Activated T-helper 2 cell treated with anti-CD3 and anti-CD28 coated beads, Interferon-gamma antibody, Interleukin-2, Interleukin-4, amounts not matched to agents 10 μg/mL and 5 μg/mL and 100 μg/mL, durations not matched to agents 14 hours and 24 hours and 36 hours (primary cell): ENCODE measurements around the gene FAM110D. TPM values are rescaled to one million over a fixed set of nuclear protein-coding genes. Genes with fewer than 3 reads are reported as not detected.

Source experiments
- total RNA-seq: library from RNA; stranded (reverse); gene quantifications from 2 replicates; pipeline ENCODE4 v1.2.3, GENCODE V29; 2022

FAM110D gene
- total RNA-seq, 1 donor from 2014 or later: not detected

Other genes with a start within 250 kb of the FAM110D start
- gene PAFAH2, start 161.0 kb upstream of the FAM110D start, total RNA-seq: 7.3 and 7.7 TPM in 2 replicates
- not detected in 2 replicates for gene EXTL1, start 137.3 kb upstream of the FAM110D start, total RNA-seq
- not detected in 2 replicates for gene SLC30A2, start 113.0 kb upstream of the FAM110D start, total RNA-seq
- gene TRIM63, start 91.4 kb upstream of the FAM110D start, total RNA-seq: not detected in 2 replicates
- gene PDIK1L, start 47.3 kb upstream of the FAM110D start, total RNA-seq: 15.2 and 17.2 TPM in 2 replicates
- gene C1orf232, start 9.9 kb downstream of the FAM110D start, total RNA-seq: not detected in 2 replicates
- 57.5 and 65.0 TPM in 2 replicates for gene ZNF593, start 10.8 kb downstream of the FAM110D start, total RNA-seq
- gene ZNF593OS, start 12.8 kb downstream of the FAM110D start, total RNA-seq: not detected in 2 replicates
- 3.4 TPM in 2 replicates for gene CNKSR1, start 18.4 kb downstream of the FAM110D start, total RNA-seq
- not detected in 2 replicates for gene CATSPER4, start 31.5 kb downstream of the FAM110D start, total RNA-seq
- 39.6 and 39.8 TPM in 2 replicates for gene CEP85, start 75.1 kb downstream of the FAM110D start, total RNA-seq
- gene SH3BGRL3, start 121.0 kb downstream of the FAM110D start, total RNA-seq: 437 TPM in 2 replicates
- 13.1 and 14.2 TPM in 2 replicates for gene UBXN11, start 147.6 kb downstream of the FAM110D start, total RNA-seq
- gene CD52, start 158.9 kb downstream of the FAM110D start, total RNA-seq: 237 and 243 TPM in 2 replicates
- gene CRYBG2, start 195.1 kb downstream of the FAM110D start, total RNA-seq: 0.32 and 0.98 TPM in 2 replicates
- gene ZNF683, start 213.7 kb downstream of the FAM110D start, total RNA-seq: not detected in 2 replicates